ENCODE results near the gene IKZF3. TPM values are rescaled to one million over a fixed set of nuclear protein-coding genes. Genes with fewer than 3 reads are reported as not detected.
"Not testable (repeated sequence)": the region's sequence is repeated elsewhere in the genome, so short reads cannot be mapped to it uniquely, and the experiment has no call there.

The IKZF3 gene
- total RNA-seq, 4 donors from 2014 or later: 1.8 to 2.8 (median 2.6) TPM

GRCh38 chr17:39854909-39855308, 9.2 kb downstream of the IKZF3 start:
- TF ChIP-seq CTCF (IDR thresholded peaks at IDR 0.05): no peak
- TF ChIP-seq POLR2A (IDR thresholded peaks at IDR 0.05): no peak
- Histone ChIP-seq H3K36me3 (no peaks in the 10 kb centered on the region), H3K9me3 (no peaks in the 10 kb centered on the region), H3K4me1 (no peaks in the 10 kb centered on the region), H3K27me3 (no peaks in the 10 kb centered on the region), H3K27ac (no peak overlapping the region), H3K4me3 (replicated peaks in 1 of 3) (no peak overlapping the region)
- WGBS, 2 donors: 74 to 77% methylated on average over 2 of the region's 2 CpGs
- intact Hi-C loops (cut with DNase I): no loop called here
- DNase-seq: no peak

- Histone ChIP-seq H3K27ac (no peak overlapping the region), H3K9me3 (no peaks in the 10 kb centered on the region), H3K27me3 (no peaks in the 10 kb centered on the region), H3K4me3 (replicated peaks in 1 of 3) (no peak overlapping the region), H3K36me3 (no peaks in the 10 kb centered on the region), H3K4me1 (peaks cover 7 to 20% of the 10 kb centered on the region in 2 donors)
- no peak for DNase-seq
- 36 to 52% methylated on average over 3 of the region's 3 CpGs for WGBS, 2 donors
- TF ChIP-seq CTCF (IDR thresholded peaks at IDR 0.05) (no peak), POLR2A (IDR thresholded peaks at IDR 0.05) (no peak)
- intact Hi-C loops (cut with DNase I): no loop called here
Measured at GRCh38 chr17:39852239-39852638, 11.9 kb downstream of the IKZF3 start.

GRCh38 chr17:39850186-39850585, 13.9 kb downstream of the IKZF3 start:
- H3K36me3 ChIP-seq; H3K27ac ChIP-seq; H3K27me3 ChIP-seq; DNase-seq; H3K9me3 ChIP-seq; H3K4me3 ChIP-seq (replicated peaks in 1 of 3); intact Hi-C loops (cut with DNase I): not testable (repeated sequence)
- peaks cover 7 to 23% of the 10 kb centered on the region in 2 donors for H3K4me1 ChIP-seq

GRCh38 chr17:39848600-39848999, 15.5 kb downstream of the IKZF3 start:
- H3K36me3 ChIP-seq: no peaks in the 10 kb centered on the region
- DNase-seq: peak; percentile 69 to 77
- WGBS, 2 donors: 36 to 44% methylated on average over 4 of the region's 4 CpGs
- peaks cover 7 to 23% of the 10 kb centered on the region in 2 donors for H3K4me1 ChIP-seq
- peak overlapping the region; percentile 67 to 72 (median 71) for H3K27ac ChIP-seq
- H3K9me3 ChIP-seq: no peaks in the 10 kb centered on the region
- no peak overlapping the region for H3K4me3 ChIP-seq (replicated peaks in 1 of 3)
- no peaks in the 10 kb centered on the region for H3K27me3 ChIP-seq
- TF ChIP-seq POLR2A (IDR thresholded peaks at IDR 0.05) (no peak), CTCF (IDR thresholded peaks at IDR 0.05) (no peak)
- intact Hi-C loops (cut with DNase I): no loop called here

- DNase-seq: no peak
- no peaks in the 10 kb centered on the region for H3K36me3 ChIP-seq
- WGBS, 2 donors: 73% methylated on average over 4 of the region's 4 CpGs
- no peak overlapping the region for H3K4me3 ChIP-seq (replicated peaks in 1 of 3)
- no peak overlapping the region for H3K27ac ChIP-seq
- H3K27me3 ChIP-seq: no peaks in the 10 kb centered on the region
- no peak for TF ChIP-seq POLR2A (IDR thresholded peaks at IDR 0.05)
- TF ChIP-seq CTCF (IDR thresholded peaks at IDR 0.05): no peak
- intact Hi-C loops (cut with DNase I): no loop called here
- peaks cover 7 to 23% of the 10 kb centered on the region in 2 donors for H3K4me1 ChIP-seq
- H3K9me3 ChIP-seq: no peaks in the 10 kb centered on the region
Measured at GRCh38 chr17:39846205-39846604, 17.9 kb downstream of the IKZF3 start.

Data from thyroid gland (tissue), 4 donors.